Activated CD4-positive, alpha-beta T cell treated with anti-CD3 and anti-CD28 coated beads for 1 hour (primary cell): ENCODE results near the gene SLC17A2.

ENCODE experiments used
- DNase-seq: peaks from one replicate; pipeline ENCODE4 v3.0.0-alpha.2; 2020

Gene SLC17A2, protein sequence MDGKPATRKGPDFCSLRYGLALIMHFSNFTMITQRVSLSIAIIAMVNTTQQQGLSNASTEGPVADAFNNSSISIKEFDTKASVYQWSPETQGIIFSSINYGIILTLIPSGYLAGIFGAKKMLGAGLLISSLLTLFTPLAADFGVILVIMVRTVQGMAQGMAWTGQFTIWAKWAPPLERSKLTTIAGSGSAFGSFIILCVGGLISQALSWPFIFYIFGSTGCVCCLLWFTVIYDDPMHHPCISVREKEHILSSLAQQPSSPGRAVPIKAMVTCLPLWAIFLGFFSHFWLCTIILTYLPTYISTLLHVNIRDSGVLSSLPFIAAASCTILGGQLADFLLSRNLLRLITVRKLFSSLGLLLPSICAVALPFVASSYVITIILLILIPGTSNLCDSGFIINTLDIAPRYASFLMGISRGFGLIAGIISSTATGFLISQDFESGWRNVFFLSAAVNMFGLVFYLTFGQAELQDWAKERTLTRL

DNA sequence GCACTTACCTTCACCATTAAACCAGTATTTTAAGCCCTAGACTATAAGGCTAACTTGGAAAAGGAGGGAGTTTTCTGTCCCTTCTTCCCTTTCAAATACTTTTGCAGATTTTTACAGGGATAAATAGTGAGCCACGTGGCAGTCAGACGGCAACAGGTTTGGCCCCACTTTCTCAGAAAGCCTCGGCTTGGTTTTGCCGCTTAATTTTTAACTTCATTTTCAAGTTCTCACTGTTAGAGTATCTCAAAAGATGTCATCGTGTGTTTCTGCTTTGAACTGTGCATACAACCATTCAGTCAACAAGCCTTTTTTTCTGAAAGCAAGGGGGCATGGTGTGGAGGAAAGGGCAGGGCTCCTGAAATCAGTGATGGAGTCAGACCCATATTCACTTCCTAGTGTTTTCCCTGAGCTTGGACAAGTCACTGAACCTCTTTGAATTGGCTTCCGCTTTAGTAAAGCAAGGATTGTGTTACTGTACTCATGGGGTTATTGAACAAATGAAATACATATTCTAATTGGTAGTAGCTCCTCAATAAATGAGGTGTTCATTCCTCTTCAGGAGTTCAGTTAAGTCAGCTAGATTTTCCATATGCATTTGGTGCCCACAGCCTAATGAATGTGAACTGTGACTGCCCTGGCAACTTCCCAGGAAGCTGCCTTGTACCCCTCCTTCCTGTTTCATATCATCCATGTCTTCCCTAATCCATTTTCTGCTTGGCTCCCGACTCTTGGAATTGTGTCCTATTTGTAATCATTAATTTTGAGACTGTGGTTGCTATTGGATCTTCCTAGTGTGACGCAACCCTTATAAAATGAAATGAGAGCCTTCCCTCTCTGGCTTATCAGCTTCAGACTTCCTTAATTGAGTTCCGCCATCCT lies at the start of gene SLC17A2:
Gene SLC17A2, minus strand, starts transcription at position 160 of the 879 bp plus-strand sequence. CDS start 4,895 bp downstream, outside the sequence.
- DNase-seq = no peak

DNA sequence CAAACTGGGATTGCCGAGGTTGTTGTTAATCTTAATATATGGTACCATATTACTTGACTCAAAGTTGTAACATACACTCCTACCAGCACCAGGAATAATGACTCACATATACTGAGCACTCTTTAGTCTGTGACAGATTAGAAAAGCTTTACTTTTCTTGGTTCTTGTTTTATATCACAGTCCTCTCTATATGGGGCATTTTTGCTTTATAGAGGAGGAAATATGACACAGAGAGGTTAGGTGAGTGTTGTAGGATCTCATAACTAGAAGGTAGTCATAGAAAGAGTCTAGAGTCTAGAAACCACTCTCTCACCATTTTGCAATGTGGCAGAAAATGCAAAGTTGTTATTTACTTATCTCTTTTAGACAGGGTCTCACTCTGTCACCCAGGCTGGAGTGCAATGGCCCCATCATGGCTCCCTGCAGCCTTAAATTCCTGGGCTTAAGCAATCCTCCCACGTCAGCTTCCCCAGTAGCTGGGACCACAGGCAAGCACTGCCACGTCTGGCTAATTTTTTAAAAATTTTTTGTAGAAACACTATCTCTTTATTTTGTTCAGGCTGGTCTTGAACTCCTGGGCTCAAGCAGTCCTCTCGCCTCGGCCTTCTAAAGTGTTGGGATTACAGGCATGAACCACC lies 45.6 kb upstream of the SLC17A2 start:
- DNase-seq = no peak

DNA sequence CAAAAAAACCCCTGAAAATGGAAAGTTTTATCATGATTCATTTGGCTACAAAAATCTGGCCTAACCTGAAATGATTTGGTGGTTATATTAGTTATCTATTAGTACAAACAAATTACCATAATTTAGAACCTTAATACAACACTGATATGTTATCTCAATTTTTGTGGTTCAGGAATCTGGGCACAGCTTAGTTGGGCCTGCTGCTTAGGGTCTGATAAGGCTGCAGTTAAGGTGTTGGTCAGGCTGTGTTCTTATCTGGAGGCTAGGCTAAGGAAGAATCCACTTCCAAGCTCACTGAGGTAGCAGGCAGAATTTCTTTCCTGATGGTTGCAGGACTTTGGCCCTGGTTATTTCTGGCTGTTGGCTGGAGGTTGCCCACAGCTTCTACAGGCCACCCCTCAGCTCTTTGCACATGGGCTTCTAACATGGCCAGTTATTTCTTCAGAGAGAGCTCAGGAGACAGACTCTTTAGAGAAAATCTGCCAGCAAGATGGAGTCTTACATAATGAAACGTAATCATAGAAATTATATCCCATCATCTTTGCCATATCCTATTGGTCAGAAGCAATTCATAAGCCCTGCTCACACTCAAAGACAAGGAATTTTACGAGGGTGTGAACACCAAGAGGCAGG lies 43.5 kb upstream of the SLC17A2 start:
- DNase-seq = no peak

DNA sequence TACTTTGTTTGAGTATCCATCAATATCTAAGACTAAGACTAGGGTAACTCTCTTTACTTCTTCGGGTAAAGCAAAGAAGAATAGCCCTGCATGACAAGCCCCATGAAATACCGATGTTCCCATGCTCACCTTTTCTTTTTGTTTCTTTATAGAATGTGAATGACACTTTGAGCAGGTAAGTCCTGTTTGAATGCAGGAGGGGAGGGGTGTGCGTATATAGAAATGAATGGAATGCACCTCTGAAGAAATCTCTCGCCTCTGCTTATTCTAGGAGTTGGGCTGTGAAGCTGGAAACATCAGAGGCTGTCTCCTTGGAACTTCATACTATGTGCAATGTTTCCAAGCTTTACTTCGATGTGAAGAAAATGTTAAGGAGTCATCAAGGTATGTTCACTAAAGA lies 42.4 kb upstream of the SLC17A2 start:
- DNase-seq = no peak

DNA sequence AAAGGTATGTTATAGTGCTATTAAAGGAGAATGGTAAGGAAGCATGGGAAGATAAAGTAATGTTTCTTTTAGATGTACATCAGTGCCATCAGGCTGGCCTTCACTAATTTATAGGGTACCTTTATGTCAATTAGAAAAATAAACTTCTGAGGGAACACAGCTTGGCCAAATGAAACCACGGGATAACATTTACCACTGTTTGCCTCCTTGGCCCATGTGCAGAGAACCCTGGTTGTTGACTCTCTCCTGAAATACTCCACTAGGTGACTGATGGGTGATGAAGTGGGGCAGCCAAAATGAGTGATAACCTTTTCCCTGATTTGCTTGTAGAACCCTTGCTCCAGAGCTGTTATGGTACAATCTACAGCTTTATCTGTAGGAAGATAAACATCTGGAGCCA lies 41.6 kb upstream of the SLC17A2 start:
- DNase-seq = no peak

DNA sequence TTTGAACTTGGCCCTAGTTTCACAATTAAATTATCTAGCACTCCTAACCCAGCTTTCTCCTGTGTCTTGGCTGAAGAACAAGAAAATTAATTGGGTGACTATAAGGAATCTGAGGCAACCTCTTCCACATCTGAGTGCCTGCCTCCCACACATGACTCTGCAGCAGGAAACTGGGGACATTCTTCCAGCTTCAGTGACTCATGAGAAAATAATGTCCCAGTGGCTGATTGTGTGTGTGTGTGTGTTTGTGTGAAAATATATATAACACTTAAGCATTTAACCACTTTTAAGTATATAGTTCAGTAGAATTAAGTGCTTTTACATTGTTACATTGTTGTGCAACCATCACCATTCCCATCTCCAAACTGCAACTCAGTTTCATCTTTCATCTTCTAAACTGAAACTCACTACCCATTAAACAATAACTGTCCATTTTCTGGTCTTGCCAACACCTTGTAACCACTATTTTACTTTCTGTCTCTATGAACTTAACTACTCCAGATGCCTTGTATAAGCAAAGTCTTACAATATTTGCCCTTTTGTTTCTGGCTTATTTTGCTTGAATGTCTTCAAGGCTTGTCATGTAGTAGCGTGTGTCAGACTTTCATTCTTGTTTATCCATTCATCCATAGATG lies 40.8 kb upstream of the SLC17A2 start:
- no peak for DNase-seq

DNA sequence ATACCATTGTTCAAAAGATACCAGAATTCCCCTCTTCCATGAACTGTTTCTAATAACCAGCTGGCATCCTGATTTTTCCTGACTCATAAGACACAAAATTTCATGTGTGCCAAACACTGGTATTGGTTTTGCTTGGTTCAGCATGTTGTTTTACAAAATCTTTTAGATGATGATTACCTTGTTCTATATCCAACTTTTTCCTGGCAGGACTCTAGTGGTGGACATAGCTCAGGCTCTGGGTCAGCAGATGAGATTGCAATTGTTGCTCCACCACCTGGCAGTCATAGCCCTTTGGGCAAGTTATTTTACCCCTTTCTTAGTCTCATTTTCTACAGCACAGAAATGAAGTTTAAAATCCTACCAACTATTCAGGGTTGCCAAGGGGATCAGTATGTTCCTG lies 38.3 kb upstream of the SLC17A2 start:
- no peak for DNase-seq

DNA sequence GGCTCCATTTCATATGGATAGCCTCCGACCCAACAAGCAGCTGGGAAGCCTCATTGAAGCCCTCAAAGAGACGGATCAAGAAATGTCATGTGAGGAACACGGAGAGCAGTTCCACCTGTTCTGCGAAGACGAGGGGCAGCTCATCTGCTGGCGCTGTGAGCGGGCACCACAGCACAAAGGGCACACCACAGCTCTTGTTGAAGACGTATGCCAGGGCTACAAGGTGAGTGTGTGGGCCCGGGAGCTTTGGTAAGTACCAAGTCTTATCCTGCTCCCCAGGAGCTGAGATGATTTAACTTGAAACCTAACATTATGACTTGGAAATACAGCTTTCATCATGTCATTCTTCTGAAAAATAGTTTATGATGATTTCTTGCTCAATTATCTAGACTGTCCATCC lies 36.2 kb upstream of the SLC17A2 start:
- DNase-seq = no peak

DNA sequence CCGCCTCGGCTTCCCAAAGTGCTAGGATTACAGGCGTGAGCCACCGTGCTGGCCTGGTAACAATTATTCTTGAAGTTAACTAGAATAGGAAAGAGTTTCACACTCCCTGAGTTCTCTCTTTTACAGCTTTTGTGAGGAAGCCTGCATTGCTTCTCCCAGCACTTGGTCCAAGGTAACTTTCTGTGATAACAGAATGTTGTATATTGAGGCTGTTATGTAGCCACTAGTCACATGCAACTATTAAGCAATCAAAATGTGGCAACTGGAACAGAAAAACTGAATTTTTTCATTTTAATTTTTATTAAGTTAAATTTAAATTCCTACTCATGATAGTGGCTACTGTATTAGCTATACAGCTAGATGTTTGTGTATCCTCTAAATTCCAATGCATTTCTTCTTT lies 34.6 kb upstream of the SLC17A2 start:
- no peak for DNase-seq

DNA sequence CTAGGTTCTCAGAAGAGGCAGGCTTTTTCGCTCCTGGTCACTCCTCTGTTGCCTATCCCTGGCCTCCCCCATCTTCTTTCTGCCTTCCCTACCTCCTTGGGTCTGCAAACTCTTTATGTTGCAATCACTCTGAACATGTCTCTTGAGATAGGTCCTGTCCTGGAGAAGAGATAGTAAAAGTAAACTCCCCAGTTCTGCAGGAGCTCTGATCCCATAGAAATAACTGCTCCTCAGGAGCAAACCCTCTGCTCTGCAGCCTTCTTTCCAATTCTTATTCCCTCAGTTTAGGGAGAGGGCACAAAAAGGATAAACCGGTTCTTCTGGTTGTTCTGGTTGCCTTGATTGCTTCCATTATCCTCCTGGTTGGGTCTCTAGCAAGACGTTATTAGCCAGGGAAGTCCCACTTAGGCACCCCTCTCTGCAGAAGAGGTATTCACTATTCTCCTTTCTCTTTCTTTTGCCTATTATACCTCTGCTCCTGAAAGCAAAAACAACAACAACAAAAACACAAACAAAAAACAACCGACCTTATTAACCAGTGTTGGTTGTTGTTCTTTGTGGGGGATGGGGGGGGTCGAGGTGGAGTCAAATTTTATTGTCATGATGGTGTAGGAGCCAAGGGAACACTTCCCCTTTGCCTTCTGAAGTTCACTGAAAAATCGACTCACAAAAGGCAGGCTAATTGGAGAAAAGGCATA lies 33.1 kb upstream of the SLC17A2 start:
- DNase-seq = no peak

DNA sequence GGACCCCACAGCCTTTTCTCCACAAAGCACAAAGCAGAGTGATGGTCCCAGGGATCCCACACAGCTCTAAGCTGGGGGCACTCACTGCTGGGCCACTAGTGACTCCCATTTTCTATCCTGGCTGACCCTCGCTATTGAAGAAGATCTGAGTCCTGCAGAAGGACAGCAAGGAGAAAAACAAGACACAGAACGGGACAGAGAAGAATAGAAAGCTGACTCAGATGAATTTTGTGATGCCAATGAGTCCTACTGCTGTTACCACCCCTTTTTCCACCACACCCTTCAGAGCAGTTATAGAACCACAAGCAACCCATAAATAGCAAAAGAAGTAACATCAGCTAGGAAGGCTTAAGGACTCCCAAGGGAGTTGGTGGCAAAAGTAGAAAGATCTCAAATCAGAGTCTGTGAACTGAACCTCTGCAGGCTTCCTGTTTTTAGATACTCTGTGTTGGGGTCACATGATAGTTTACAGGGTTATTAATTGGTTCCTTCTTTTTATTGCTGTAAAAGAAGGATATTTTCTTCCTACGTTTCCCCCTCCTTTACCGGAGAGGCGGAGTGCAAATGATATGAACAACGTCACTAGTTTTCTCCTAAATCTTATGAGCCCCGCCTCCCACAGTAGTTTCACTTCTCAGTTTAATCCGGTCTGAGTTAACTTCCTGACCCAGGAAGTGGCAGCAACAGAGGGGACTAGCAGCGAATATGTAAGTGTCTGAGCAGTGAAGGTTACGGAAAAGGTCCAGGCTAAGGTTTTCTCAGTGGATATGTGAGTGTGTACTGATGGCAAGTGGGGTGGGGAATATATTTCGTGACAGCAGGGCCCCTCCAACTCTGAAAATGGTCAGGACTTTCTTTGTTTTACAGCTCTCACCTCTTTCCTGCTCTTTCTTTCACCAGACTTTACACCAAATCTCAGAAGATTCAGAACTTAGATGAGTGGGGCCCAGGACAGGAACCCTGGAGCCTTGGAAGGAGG lies 31.9 kb upstream of the SLC17A2 start, which contains the start of gene TRIM38:
Gene TRIM38, plus strand, starts transcription at position 654 of the 979 bp plus-strand sequence. CDS start 3,721 bp downstream, outside the sequence.
- DNase-seq = peak; percentile 57

DNA sequence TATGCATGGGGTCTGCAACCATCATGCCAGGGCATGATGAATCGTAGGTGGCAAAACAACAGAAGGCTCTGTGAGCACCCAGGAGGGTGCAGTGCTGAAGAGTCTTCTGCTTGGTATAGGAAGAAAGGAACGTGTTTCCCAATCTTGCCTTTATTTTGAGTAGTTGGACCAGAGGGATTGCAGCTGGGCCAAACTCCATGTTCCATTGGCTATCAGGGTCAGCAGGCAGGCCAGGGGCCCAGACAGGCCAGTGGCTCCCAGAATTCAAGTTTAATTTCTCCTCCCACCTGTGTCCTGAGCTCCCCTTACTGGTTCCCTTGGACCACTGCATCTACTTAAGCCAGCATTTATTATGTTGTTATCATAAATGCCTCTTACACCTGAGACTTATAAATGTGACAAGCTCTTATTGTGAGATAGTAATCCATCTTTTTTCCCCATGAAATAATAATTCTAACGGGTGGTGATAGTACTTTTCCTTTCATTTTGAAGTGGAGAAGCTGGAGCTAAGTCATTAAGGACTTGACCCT lies 31.2 kb upstream of the SLC17A2 start:
- DNase-seq = no peak

DNA sequence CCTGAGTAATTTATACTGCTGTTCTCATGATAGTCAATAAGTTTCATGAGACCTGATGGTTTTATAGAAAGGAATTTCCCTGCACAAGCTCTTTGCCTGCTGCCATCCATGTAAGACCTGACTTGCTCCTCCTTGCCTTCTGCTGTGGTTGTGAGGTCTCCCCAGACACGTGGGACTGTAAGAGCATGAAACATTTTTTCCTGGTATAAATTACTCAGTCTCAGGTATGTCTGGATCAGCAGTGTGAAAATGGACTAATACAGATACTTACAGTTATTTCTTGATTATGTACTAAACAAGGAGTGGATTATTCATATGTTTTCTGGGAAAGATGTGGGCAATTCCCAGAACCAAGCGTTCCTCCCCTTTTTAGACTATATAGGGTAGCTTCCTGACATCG lies 30.2 kb upstream of the SLC17A2 start:
- DNase-seq = no peak

DNA sequence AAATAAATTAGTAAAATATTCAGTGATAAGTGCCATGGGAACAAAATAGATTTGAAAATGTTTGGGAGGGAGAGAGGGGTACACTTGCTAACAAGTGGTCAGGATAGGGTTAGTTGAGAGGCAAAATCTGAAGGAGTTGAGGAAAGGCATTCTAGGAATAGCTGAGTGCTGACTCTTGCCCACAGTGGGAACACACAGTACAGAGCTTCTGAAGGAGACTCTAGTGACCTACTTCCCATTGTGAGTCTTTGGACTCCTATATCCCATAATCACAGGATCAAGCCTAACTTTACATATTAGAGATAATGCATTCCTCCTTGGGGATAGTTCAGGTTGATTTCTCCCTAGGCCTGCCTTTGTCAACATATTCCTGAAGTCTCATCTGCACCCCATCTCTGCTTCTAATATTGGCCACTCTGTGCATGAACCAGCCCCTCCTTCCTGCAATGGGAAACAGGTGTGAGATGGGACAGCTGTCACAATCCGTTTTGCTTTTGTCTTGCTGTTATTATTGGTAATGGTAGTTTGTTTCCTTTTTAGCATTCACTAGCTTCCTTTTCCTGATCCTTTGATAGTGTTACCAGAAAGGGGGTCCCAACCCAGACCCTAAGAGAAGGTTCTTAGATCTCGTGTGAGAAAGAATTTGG lies 29.5 kb upstream of the SLC17A2 start:
- DNase-seq = no peak

DNA sequence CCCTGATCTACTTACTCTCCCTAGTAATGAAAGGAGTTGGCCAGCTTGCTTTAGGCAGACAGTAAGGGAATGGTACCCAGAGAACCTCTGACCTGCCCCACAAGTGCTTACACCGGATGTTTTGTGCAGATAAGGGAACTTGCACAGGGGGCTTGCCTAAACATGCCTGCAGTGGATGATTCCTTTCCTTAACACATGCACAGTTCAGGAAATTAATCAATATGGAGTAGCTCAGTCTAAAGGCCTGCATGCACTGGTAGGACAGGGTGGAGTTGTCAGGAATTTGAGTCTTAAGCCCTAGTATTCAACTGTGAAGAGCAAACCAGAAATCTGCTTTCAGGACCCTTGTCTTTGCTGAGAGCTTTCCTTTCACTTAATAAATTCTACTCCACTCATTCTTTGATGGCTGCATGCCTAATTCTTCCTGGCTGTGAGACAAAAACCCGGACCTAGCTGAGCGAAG lies 28.2 kb upstream of the SLC17A2 start:
- no peak for DNase-seq

DNA sequence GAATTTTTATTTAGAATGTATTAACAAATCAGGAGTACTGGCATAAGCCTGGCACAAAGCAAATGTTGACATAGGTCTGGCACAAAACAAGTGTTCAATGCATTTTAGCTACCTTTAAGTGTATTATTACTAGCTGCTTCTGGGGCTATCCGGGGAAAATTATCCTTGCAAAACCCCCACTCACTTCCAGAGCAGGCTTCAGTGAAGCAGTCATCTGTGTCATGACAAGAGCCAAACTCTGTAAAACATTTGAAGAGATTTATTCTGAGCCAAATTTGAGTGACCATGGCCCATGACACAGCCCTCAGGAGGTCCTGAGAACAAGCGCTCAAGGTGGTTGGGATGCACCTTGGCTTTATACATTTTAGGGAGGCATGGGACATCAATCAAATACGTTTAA lies 25.7 kb upstream of the SLC17A2 start:
- no peak for DNase-seq

DNA sequence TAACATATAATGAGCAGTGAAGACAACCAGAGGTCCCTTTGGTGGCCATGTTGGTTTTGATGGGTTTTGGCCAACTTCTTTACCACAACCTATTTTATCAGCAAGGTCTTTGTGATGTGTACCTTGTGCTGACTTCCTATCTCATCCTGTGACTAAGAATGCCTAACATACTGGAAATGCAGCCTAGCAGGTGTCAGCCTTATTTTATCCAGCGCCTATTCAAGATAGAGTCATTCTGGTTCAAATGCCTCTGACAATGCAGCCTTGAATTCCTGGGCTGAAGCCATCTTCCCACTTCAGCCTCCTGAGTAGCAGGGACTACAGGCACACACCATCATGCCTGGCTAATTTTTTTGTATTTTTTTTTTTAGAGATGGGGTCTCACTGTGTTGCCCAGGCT lies 24.3 kb upstream of the SLC17A2 start:
- no peak for DNase-seq

DNA sequence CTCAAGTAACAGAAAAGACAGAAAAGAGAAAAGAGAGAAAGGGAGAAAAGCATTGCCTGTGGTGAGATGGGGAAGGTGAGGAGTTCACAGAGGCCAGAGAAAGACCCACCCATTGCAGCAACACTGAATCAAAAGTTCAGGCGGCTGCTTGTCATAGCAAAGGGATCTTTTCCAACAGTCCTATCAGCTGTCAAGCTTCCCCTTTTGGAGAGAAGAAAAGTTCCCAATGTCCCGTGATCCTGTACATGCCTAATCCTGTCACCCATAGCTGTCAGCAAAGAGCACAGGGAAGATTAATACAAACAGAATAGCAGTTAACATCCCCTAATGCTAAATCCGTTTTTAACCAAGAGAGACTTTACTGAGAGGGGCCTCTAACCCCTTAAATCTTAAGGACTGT lies 23.2 kb upstream of the SLC17A2 start:
- DNase-seq = no peak

DNA sequence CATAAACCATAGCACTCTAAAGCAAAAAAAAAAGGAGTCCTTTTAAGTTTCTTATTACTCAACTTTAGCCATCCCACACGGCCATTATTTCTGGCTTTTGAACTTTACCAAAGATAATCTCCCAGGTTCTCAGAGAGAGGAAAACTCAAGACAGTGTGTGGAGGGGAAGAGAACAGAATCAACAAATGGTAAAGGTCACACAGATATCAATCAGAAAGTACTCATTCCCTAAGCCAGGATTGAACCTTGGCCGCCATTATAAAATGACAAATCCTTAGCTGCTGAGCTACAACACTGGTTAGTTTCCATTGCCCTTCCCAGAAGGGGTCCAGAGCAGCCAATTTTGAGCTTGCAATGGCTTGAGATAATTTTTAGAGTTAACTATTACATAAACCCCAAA lies 22.0 kb upstream of the SLC17A2 start:
- DNase-seq = no peak
